ENCODE results near the gene RALGPS1.
"Not testable (repeated sequence)": the region's sequence is repeated elsewhere in the genome, so short reads cannot be mapped to it uniquely, and the experiment has no call there.

The RALGPS1 gene

DNA sequence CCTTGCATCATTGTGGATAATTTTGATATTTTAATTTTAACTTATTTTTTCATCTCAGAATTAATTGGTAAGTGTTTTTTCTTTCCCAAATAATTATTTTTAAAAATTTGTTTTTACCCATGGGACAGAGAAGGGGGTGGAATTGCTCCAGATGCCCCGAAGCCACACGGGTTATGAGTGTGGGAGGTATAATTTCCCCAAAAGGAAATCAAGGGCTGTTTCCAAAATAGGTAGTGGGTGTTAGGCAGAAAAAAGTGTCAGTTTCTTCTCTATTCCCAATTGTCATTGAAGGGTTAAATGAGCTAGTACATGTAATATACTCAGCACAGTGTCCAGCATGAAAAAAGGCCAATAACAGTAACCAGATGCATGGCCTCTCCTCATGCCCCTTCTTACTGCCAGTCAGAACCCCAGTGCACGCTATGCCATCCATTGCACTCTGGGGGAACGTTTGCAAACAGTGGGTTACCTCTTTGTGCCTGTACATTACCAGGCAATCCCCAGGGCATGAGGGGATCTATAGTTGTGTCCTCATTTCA, 244.3 kb downstream of the RALGPS1 start:
- DNase-seq (ENCODE audit: low read depth): no peak

GRCh38 chr9:127159325-127159801, 244.8 kb downstream of the RALGPS1 start:
- no peak for DNase-seq (ENCODE audit: low read depth)

DNA sequence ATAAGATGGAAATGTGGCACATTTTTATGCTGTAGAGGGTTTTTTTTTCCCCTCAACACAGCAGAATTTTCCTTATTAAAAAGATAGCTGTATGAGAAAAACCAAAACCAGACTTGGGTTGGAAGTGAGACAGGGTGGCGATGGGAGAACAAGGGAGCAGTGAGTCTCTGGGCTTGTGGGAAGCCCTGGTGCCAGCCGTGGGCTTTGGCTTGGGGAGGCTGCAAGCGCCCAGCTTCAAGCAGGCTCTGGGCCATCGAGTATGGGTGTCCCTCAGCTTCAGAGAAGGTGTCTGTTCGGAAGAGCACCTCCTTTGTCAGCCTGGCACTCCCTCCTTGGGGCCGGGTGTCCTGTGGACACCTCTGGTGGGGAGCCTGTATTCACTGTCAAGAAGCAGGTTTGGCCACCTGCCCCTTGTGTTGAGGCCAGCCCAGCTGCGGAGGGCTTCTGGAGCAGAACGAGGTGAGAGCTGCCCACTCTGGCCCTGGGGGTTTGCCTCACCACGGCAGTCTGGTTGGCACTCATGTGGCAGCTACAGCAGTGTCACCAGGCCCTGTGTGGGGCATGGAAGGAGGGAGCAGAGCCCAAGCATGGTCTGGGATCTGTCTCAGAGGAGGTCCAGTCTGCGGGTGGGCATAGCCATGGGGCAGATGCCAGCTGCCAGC, 245.5 kb downstream of the RALGPS1 start:
- no peak for DNase-seq (ENCODE audit: low read depth)

DNA sequence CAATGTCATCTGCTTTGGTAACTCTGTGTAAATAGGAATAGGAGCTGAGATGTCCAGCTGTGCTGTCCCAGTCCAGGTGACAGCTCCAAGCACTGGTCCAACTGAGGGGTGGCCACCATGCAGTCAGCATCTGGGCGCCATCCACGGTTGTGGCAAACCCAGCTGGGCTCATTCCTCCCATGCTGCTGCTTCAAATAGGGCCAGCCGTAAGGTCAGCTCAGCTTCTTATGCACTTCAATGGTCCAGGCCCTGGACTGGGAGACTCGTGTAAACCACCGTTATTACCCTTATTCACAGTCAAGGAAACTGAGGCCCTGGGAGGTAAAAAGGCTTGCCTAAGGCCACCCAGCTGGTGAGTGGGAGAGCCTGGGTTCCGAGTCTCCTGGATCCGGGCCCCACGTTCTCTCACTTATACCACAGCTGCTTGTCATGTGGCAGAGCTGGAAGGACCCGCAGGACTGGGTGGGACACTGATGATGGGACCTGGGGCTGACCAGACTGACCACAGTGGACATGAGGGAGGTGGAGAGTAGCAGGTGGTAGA, 246.6 kb downstream of the RALGPS1 start:
- DNase-seq (ENCODE audit: low read depth): no peak

DNA sequence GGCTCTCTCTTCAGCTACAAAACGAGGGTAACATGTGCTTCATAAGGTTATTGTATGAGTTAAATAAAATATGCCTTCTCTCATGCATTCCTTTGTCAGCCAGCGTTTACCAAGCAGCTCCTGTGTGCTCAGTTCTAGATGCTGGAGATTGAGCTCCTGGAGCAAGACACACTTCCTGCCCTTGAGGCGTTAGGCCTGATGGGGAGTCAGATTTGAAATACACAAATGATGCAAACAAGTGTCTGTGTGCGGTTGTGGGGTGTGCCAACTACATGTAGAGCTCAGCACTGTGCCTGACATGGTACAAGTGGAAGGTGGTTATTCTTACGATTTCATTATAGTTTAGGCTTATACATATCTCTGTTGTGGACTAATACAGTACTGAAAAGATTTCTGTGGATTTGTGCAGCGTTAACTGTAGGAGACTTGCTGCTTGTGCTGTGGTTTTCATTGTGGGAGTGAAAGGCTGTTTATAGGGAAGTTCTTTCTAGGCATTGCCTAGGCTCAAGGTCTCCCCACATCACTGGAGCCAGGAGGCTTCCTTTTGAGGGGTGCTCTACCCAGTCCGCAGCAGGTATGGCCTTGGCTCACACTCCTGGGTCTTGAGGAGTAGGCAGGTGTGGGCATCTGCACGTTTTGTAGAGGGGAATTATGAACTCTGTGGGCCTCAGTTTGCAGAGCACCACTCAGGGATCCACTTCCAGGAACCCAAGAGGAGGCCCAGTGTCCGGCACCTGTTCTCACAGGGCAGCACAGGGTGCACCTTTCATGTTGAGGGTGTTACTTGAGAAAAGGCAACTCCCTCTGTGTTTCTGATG, 247.7 kb downstream of the RALGPS1 start:
- no peak for DNase-seq (ENCODE audit: low read depth)

- DNase-seq (ENCODE audit: low read depth): no peak
Measured at GRCh38 chr9:127162864-127163365, 248.3 kb downstream of the RALGPS1 start.

DNA sequence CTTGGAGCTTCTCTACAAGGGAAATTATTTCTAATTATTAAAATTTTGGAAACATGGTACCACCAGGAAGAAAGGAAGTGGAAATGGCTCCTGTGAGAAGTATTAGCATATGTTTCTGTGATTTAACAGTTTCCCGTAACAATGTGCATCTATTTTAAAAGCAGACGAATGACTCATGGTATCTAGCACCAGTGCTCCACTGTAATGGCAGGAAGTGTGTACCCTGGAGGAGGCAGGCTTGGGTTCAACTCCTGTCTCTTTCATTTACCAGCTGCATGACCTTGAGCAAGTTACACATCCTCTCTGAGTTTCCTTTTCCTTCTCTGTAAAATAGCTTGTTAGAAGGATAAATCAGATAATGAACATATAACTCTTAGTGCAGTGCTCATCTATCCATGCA, 248.8 kb downstream of the RALGPS1 start:
- no peak for DNase-seq (ENCODE audit: low read depth)

GRCh38 chr9:127165116-127165515, 250.5 kb downstream of the RALGPS1 start:
- DNase-seq (ENCODE audit: low read depth): no peak

DNA sequence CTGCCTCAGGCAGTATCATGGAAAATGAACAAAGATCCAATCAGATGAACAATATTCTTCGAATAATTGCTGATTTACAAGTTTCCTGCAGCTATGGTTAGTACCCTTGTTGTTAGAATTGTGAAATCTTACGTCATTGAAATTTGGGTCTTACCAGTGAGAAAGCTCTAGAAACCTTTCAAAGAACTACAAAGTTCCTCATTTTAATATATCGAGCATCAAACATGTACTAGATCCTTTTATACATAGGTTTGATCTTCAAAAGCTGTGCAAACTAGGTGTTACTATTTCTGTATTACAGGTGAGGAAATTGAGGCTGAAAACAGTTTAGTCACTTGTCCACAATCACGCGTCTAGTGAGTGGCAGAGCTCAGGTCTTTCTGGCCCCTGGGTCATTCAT, 251.5 kb downstream of the RALGPS1 start:
- no peak for DNase-seq (ENCODE audit: low read depth)

GRCh38 chr9:127166651-127167524, 252.3 kb downstream of the RALGPS1 start:
- no peak for DNase-seq (ENCODE audit: low read depth)

GRCh38 chr9:127167560-127168326, 253.2 kb downstream of the RALGPS1 start:
- no peak for DNase-seq (ENCODE audit: low read depth)

DNA sequence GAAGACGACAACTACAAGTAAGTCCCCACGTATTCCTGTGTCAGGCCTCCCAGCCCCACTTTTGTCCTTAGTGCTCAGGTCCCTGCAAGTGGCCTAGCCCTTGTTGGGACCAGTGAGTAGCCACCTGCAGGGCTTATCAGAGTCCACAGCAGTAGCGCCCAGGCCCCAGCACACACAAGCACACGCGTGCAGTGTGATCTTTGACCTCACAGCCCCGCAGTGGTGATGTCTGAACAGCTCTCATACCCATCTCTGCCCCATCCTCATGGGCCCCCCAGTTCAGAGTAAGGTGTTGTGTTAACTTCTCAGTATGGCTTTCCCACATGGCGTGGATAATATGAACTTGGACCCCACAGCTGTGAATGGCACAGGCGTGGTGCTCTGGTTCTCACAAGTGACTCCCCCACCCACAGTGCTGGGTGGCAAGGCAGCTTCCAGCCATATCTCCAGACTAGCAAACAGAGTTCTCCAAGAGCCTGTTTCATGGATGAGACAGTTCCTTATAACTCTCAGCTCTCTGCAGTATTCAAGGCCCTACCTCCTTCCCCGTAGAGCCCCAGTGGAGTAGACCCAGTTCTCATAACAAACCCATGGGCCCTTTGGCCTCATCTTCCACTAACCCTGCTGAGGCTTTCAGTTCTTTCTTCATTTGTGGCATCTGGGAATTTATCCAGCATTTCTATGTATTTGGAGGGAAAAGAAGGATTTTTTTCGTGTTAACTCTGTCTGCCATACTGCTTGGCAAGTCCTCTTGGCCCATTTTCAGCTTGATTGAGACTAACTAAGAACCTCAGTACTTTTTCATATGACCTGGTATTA, 254.4 kb downstream of the RALGPS1 start:
- DNase-seq (ENCODE audit: low read depth): no peak

GRCh38 chr9:127169575-127169883, 254.9 kb downstream of the RALGPS1 start:
- DNase-seq (ENCODE audit: low read depth): no peak

- no peak for DNase-seq (ENCODE audit: low read depth)
Measured at GRCh38 chr9:127170103-127170502, 255.5 kb downstream of the RALGPS1 start.

GRCh38 chr9:127170652-127171051, 256.1 kb downstream of the RALGPS1 start:
- DNase-seq (ENCODE audit: low read depth): no peak

GRCh38 chr9:127171348-127171747, 256.8 kb downstream of the RALGPS1 start:
- not testable (repeated sequence) for DNase-seq (ENCODE audit: low read depth)

GRCh38 chr9:127172066-127172707, 257.6 kb downstream of the RALGPS1 start:
- DNase-seq (ENCODE audit: low read depth): no peak

GRCh38 chr9:127173063-127173462, 258.5 kb downstream of the RALGPS1 start:
- DNase-seq (ENCODE audit: low read depth): no peak
